GM12878 (cell line): ENCODE data around the gene AEN. TPM values are rescaled to one million over a fixed set of nuclear protein-coding genes. Genes with fewer than 3 reads are reported as not detected.

Experiments used
- ATAC-seq: fragments of 200-7000 bp; cut with Tn5 transposase; 3 replicates; pipeline ENCODE4 v1.9.1; 2020; ENCODE audit warnings: mild to moderate bottlenecking, moderate library complexity
- BruUV-seq: library from RNA; stranded (reverse); fragments of 400-500 nt; replicated peaks from 2 replicates; lab custom pipeline; 2021; lab: Mats Ljungman, UMichigan
- CTCF ChIA-PET: fragments of 300-600 bp; sonication (Branson Sonifier 250); formaldehyde crosslinking; extraction: SDS; loops from one replicate; lab custom pipeline; 2021; ENCODE audit warnings: inconsistent platforms; lab: Yijun Ruan, JAX
- POLR2A ChIA-PET: fragments of 350-600 bp; formaldehyde crosslinking; extraction: SDS; loops from one replicate; lab custom pipeline; 2021; ENCODE audit warnings: inconsistent platforms; lab: Charles Lee
- RAD21 ChIA-PET: fragments of 300-600 bp; sonication (Branson Sonifier 250); formaldehyde crosslinking; loops from one replicate; lab custom pipeline; 2023; ENCODE audit warnings: antibody characterized with exemption; ENCODE audit not compliant: unreplicated experiment; lab: Charles Lee
- SMC1A ChIA-PET: fragments of 300-600 bp; sonication (Branson Sonifier 250); formaldehyde crosslinking; loops from one replicate; lab custom pipeline; 2023; ENCODE audit not compliant: unreplicated experiment, uncharacterized antibody; lab: Charles Lee
- DNase-seq: peaks from one replicate; pipeline ENCODE4 v3.0.0-alpha.2; 2011; ENCODE audit warnings: low read depth, low spot score
- FAIRE-seq: peaks from 3 replicates; lab custom pipeline; 2011; peaks lifted over from hg19 to GRCh38; lab: Jason Lieb, UNC
- H2AFZ ChIP-seq: 2 replicates; pipeline ENCODE4 v1.6.0; 2011; ENCODE audit warnings: low read depth, low read length, control low read depth; ENCODE audit not compliant: control insufficient read depth
- H3K27ac ChIP-seq: 2 replicates; pipeline ENCODE4 v1.5.1; 2011; ENCODE audit warnings: control low read depth; ENCODE audit not compliant: control insufficient read depth, insufficient read depth
- H3K27me3 ChIP-seq, 2 experiments: replicated peaks in 1 of 2; 2 replicates each; pipeline versions ENCODE4 v1.6.0 to v1.6.1; 2011; ENCODE audit warnings: low read length in 1 of 2; ENCODE audit not compliant: control insufficient read depth in 2 of 2, insufficient read depth in 2 of 2
- H3K36me3 ChIP-seq, 2 experiments: 2 replicates each; pipeline ENCODE4 v1.5.1; 2011; ENCODE audit warnings: low read length in 1 of 2; ENCODE audit not compliant: control insufficient read depth in 2 of 2, insufficient read depth in 2 of 2
- H3K4me1 ChIP-seq: 2 replicates; pipeline ENCODE4 v1.6.1; 2011; ENCODE audit warnings: mild to moderate bottlenecking, low read length, moderate library complexity, mixed read lengths; ENCODE audit not compliant: control insufficient read depth, insufficient read depth
- H3K4me2 ChIP-seq: 2 replicates; pipeline ENCODE4 v1.6.0; 2011; ENCODE audit warnings: control low read depth; ENCODE audit not compliant: control insufficient read depth, insufficient read depth
- H3K4me3 ChIP-seq: fragments of 200-600 bp; sonication (generic); 2 replicates; pipeline ENCODE4 v1.5.1; 2016
- H3K79me2 ChIP-seq: 2 replicates; pipeline ENCODE4 v1.6.0; 2011; ENCODE audit warnings: low read length; ENCODE audit not compliant: control insufficient read depth, insufficient read depth
- H3K9ac ChIP-seq: 2 replicates; pipeline ENCODE4 v1.8.0; 2011; ENCODE audit warnings: low read length, control low read depth, mixed read lengths; ENCODE audit not compliant: control insufficient read depth, insufficient read depth
- H3K9me3 ChIP-seq: replicated peaks from 3 replicates; pipeline ENCODE4 v1.5.1; 2011; ENCODE audit warnings: mild to moderate bottlenecking, low read length; ENCODE audit not compliant: control insufficient read depth, insufficient read depth
- H4K20me1 ChIP-seq: 2 replicates; pipeline ENCODE4 v1.6.0; 2011; ENCODE audit not compliant: control insufficient read depth, insufficient read depth
- EZH2 ChIP-seq: IDR thresholded peaks from 2 replicates; pipeline ENCODE4 v1.6.1; 2012; ENCODE audit warnings: low read depth, mild to moderate bottlenecking, control low read depth, inconsistent platforms, low read length, borderline replicate concordance; ENCODE audit not compliant: control insufficient read depth
- MXI1 ChIP-seq: fragments of 150-350 bp; IDR thresholded peaks from 2 replicates; pipeline ENCODE4 v1.6.1; 2011; ENCODE audit warnings: low read depth, mild to moderate bottlenecking, inconsistent platforms, low read length, improper control_type of control experiment
- POLR2AphosphoS2 ChIP-seq: IDR thresholded peaks from 2 replicates; pipeline ENCODE4 v1.6.1; 2011; ENCODE audit warnings: low read depth, mild to moderate bottlenecking, low read length, improper control_type of control experiment, moderate library complexity
- SUZ12 ChIP-seq: fragments of 200-600 bp; sonication (generic); IDR thresholded peaks from one replicate; pipeline ENCODE4 v1.6.1; 2018; ENCODE audit warnings: antibody characterized with exemption, mild to moderate bottlenecking; ENCODE audit not compliant: unreplicated experiment
- YY1 ChIP-seq: IDR thresholded peaks from 2 replicates; pipeline ENCODE4 v1.6.1; 2011; ENCODE audit warnings: low read depth, mild to moderate bottlenecking, low read length
- WGBS: methylation state at CpG from one replicate; pipeline ENCODE4 v1.1.6; 2016; ENCODE audit warnings: low lambda C conversion rate; ENCODE audit not compliant: insufficient replicate concordance, insufficient coverage; ENCODE audit errors: missing lambda C conversion rate; 5-methylcytosine and 5-hydroxymethylcytosine counted together
- in situ Hi-C: fragments of 300-500 bp; cut with MboI; formaldehyde crosslinking; loops from 9 replicates; pipeline ENCODE4 v1.14.3; 2018; ENCODE audit warnings: mixed read lengths
- intact Hi-C: fragments of 100-400 bp; cut with micrococcal nuclease; formaldehyde crosslinking; loops from one replicate; pipeline ENCODE4 v1.14.2; 2022; ENCODE audit not compliant: unreplicated experiment
- polyA plus RNA-seq, 11 experiments: library from polyadenylated mRNA; depleted of rRNA in 4 of 11; unstranded in 6 of 11; stranded (reverse) in 5 of 11; fragments of >200 nt; fragmentation: Nextera tagmentation in 4 of 11; fragmentation: Illumina TruSeq in 1 of 11; extraction: Ambion mirVana in 4 of 11; extraction: Trizol in 1 of 11; gene quantifications; 1 replicate in 1 of 11; 2 replicates in 10 of 11; pipeline versions ENCODE4 v1.2.1 to v1.2.3, GENCODE V29; 2011 to 2016; ENCODE audit warnings: inconsistent platforms in 2 of 11, missing spikeins in 2 of 11, low read depth in 1 of 11
- total RNA-seq, 4 experiments: library from RNA; depleted of rRNA in 3 of 4; stranded (reverse); fragments of >200 nt in 3 of 4; fragmentation: Illumina TruSeq in 1 of 4; extraction: Trizol in 1 of 4; gene quantifications; 2 replicates each; pipeline versions ENCODE4 v1.2.1 to v1.2.3, GENCODE V29; 2013 to 2021
- TF ChIP-seq, protein P1 (sequence below): IDR thresholded peaks from 2 replicates; pipeline ENCODE4 v1.6.1; 2012; ENCODE audit warnings: mild to moderate bottlenecking, low read depth, low read length

AEN gene
- total and polyA plus RNA-seq, 10 of the 15 experiments (the other 5 are each of a cell fraction or from before 2014, with no cell fraction given), result 11.7 to 81.2 (median 53.7) TPM

DNA sequence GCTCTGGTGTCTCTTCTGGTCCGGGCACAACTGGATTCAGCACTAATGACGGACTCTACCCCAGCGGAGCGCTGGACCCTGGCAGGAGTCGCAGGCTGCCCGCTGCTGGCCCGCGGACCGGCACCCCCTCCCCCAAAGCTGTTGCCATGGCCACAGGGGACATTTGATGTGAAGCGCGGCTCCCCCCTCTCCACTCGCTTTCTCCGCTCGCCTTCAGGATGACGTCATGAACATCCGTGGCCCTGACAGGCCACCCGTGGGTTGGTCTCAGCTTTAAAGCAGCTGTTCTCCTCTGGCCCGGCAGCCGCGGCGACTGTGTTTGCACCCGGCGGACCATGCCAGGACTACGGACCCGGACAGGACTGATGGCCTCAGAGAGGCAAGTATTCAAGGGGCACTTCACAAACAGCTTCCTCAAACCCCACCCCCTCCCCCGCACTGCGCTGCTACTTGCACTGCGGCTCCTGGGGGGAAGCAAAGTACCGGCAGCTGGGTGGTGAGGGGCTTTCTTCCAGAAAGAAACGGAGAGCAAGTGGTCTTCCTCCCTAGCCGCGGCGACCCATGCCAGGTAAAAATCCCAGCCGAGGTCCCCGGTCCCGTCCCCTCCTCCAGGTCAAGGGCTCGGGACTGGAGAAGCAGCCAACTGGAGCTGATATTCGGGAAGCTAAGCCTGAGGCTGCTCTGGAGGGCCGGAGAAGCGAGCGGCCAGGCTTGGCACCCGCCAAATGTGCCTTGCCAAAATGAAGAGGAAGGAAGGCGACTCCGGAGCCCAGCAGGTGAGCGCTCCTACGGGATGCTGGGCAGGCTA, 16.6 kb upstream of the AEN start (continued):
- TF ChIP-seq POLR2AphosphoS2, result no peak
- no peak for TF ChIP-seq SUZ12

DNA sequence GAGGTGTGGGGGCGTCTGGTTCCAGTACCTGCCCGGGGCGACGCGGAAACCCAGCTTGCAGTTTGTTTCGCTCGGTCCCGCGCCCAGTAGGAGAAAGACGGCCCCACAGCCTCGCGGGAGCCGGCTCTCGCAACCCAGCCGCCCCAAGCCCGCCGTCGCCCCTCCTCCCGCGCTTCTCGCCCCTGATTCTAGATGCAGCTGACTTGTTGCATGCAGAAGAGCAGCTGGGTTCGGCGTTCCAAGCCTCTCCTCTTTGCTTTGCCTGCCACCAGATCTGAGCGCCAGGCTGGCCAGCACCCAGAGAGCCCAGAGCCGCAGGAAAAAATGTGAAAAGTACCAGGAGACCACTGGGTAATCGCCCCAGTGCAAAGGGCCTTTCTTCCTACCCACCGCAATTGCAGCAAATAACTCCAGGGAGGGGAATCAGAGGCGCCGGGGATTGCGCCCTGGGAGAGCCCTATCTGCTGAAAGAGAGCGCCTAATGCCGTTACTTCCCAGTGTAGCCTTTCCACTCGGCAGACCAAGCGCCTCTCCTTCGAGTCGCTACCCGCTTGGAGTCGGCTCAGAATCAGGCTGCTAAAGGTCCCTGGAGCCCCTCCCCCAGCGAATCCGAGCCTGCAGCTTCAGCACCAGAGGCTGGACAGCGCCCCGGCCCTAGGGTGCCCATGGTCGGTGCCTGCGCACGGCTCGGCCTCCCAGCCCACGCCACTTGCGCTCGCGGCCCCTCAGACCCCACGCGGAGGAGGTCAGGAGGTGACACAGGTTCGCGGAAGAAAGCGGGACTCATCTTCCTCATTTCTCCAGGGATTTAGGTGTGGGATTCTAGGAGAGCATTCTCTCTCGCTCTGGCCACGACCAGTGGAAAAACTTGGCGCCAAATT, 15.7 kb upstream of the AEN start:
- FAIRE-seq (no peak), DNase-seq (no peak), ATAC-seq (peak; percentile 70)
- Histone ChIP-seq H3K36me3 (no peaks in the 10 kb centered on the region), H2AFZ (no peak overlapping the region), H3K4me3 (no peak overlapping the region), H3K27me3 (peaks cover 17 to 20% of the 10 kb centered on the region in 2 experiments), H3K79me2 (no peaks in the 10 kb centered on the region), H3K4me2 (no peak overlapping the region), H3K4me1 (no peaks in the 10 kb centered on the region), H4K20me1 (no peaks in the 10 kb centered on the region), H3K27ac (no peak overlapping the region), H3K9ac (no peak overlapping the region), H3K9me3 (no peaks in the 10 kb centered on the region)
- CTCF ChIA-PET, result no interaction called here
- intact Hi-C loops (no loop called here), in situ Hi-C loops (no loop called here)
- RAD21 ChIA-PET, result no interaction called here
- POLR2A ChIA-PET, result interaction anchor here (0.6 kb wide), 1 partner anchor 10 kb away, joined by 6 read pairs; no protein-coding TSS in a partner anchor
- TF ChIP-seq YY1 (no peak), EZH2 (no peak), MXI1 (no peak), SUZ12 (peak; percentile 43)
- TF ChIP-seq, protein P1, sequence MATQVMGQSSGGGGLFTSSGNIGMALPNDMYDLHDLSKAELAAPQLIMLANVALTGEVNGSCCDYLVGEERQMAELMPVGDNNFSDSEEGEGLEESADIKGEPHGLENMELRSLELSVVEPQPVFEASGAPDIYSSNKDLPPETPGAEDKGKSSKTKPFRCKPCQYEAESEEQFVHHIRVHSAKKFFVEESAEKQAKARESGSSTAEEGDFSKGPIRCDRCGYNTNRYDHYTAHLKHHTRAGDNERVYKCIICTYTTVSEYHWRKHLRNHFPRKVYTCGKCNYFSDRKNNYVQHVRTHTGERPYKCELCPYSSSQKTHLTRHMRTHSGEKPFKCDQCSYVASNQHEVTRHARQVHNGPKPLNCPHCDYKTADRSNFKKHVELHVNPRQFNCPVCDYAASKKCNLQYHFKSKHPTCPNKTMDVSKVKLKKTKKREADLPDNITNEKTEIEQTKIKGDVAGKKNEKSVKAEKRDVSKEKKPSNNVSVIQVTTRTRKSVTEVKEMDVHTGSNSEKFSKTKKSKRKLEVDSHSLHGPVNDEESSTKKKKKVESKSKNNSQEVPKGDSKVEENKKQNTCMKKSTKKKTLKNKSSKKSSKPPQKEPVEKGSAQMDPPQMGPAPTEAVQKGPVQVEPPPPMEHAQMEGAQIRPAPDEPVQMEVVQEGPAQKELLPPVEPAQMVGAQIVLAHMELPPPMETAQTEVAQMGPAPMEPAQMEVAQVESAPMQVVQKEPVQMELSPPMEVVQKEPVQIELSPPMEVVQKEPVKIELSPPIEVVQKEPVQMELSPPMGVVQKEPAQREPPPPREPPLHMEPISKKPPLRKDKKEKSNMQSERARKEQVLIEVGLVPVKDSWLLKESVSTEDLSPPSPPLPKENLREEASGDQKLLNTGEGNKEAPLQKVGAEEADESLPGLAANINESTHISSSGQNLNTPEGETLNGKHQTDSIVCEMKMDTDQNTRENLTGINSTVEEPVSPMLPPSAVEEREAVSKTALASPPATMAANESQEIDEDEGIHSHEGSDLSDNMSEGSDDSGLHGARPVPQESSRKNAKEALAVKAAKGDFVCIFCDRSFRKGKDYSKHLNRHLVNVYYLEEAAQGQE, result peak; percentile 92
- 39% methylated on average over 56 of the region's 58 CpGs for WGBS
- no TSS peak for BruUV-seq
- SMC1A ChIA-PET, result no interaction called here
